Immature natural killer cell (primary cell): ENCODE results near the gene PWWP2B. TPM values are rescaled to one million over a fixed set of nuclear protein-coding genes. Genes with fewer than 3 reads are reported as not detected.
"Not testable (repeated sequence)": the region's sequence is repeated elsewhere in the genome, so short reads cannot be mapped to it uniquely, and the experiment has no call there.

Source experiments
- DNase-seq, 3 donors: peaks; one replicate each; pipeline ENCODE4 v3.0.0; 2022; ENCODE audit warnings: mixed read lengths in 1 of 3
- H3K27ac Mint-ChIP-seq, 6 donors: one replicate each; pipeline ENCODE4 v1.8.0; 2020; ENCODE audit warnings: mixed read lengths in 6 of 6, mild to moderate bottlenecking in 5 of 6, inconsistent platforms in 4 of 6, moderate library complexity in 3 of 6
- H3K27me3 Mint-ChIP-seq, 3 donors: one replicate each; pipeline ENCODE4 v1.8.0; 2020 to 2021; ENCODE audit warnings: low read depth in 3 of 3, mild to moderate bottlenecking in 3 of 3, mixed read lengths in 3 of 3, moderate library complexity in 3 of 3, inconsistent platforms in 1 of 3
- H3K36me3 Mint-ChIP-seq, 3 donors: one replicate each; pipeline ENCODE4 v1.8.0; 2020; ENCODE audit warnings: mixed read lengths in 3 of 3, inconsistent platforms in 2 of 3, mild to moderate bottlenecking in 2 of 3
- H3K4me1 Mint-ChIP-seq, 2 donors: one replicate each; pipeline ENCODE4 v1.8.0; 2020; ENCODE audit warnings: inconsistent platforms in 2 of 2, mild to moderate bottlenecking in 2 of 2, mixed read lengths in 2 of 2, moderate library complexity in 1 of 2
- H3K4me3 Mint-ChIP-seq, 5 donors: one replicate each; pipeline ENCODE4 v1.8.0; 2020; ENCODE audit warnings: mild to moderate bottlenecking in 5 of 5, mixed read lengths in 5 of 5, inconsistent platforms in 3 of 5, moderate library complexity in 3 of 5
- H3K9me3 Mint-ChIP-seq, 6 donors: one replicate each; pipeline ENCODE4 v1.8.0; 2020; ENCODE audit warnings: mild to moderate bottlenecking in 6 of 6, mixed read lengths in 6 of 6, inconsistent platforms in 4 of 6, moderate library complexity in 3 of 6
- polyA plus RNA-seq, 3 donors: library from polyadenylated mRNA; unstranded; fragments of 300-500 nt; fragmentation: Illumina TruSeq; gene quantifications; one replicate each; pipeline ENCODE4 v1.2.3, GENCODE V29; 2021

The PWWP2B gene
- polyA plus RNA-seq, 3 donors from 2014 or later, result 4.0 to 7.3 (median 4.3) TPM

GRCh38 chr10:132429281-132430230 is 32.6 kb downstream of the PWWP2B start:
- Mint-ChIP-seq H3K4me1 (peaks cover 12 to 14% of the 10 kb centered on the region in 2 donors), H3K27me3 (peaks cover 0 to 2% (median 1%) of the 10 kb centered on the region in 3 donors), H3K4me3 (no peak overlapping the region), H3K9me3 (peaks cover 0 to 2% (median 0%) of the 10 kb centered on the region in 6 donors), H3K27ac (peak overlapping the region in 5 of 6 donors; percentile 2 to 89 (median 70)), H3K36me3 (no peaks in the 10 kb centered on the region)
- no peak for DNase-seq

GRCh38 chr10:132430231-132430743 is 33.3 kb downstream of the PWWP2B start:
- Mint-ChIP-seq H3K4me1 (peaks cover 12 to 13% of the 10 kb centered on the region in 2 donors), H3K4me3 (no peak overlapping the region), H3K9me3 (peaks cover 0 to 2% (median 0%) of the 10 kb centered on the region in 6 donors), H3K36me3 (no peaks in the 10 kb centered on the region), H3K27me3 (peaks cover 0 to 2% (median 0%) of the 10 kb centered on the region in 3 donors), H3K27ac (peak overlapping the region in 5 of 6 donors; percentile 35 to 89 (median 66))
- no peak for DNase-seq

- DNase-seq, result no peak
- Mint-ChIP-seq H3K4me3 (no peak overlapping the region), H3K4me1 (peaks cover 10 to 12% of the 10 kb centered on the region in 2 donors), H3K36me3 (no peaks in the 10 kb centered on the region), H3K9me3 (peaks cover 0 to 2% (median 0%) of the 10 kb centered on the region in 6 donors), H3K27me3 (peaks cover 0 to 2% (median 0%) of the 10 kb centered on the region in 3 donors), H3K27ac (no peak overlapping the region)
These were observed 33.9 kb downstream of the PWWP2B start for GRCh38 chr10:132430861-132431271.

GRCh38 chr10:132431537-132432175 is 34.7 kb downstream of the PWWP2B start:
- H3K9me3 Mint-ChIP-seq, result peaks cover 0 to 2% (median 0%) of the 10 kb centered on the region in 6 donors
- H3K27ac Mint-ChIP-seq, result no peak overlapping the region
- peaks cover 10 to 12% of the 10 kb centered on the region in 2 donors for H3K4me1 Mint-ChIP-seq
- no peaks in the 10 kb centered on the region for H3K36me3 Mint-ChIP-seq
- H3K27me3 Mint-ChIP-seq, result peaks cover 0 to 2% (median 0%) of the 10 kb centered on the region in 3 donors
- DNase-seq, result no peak
- no peak overlapping the region for H3K4me3 Mint-ChIP-seq

GRCh38 chr10:132432176-132432540 is 35.2 kb downstream of the PWWP2B start:
- Mint-ChIP-seq H3K4me3 (no peak overlapping the region), H3K4me1 (peaks cover 10 to 12% of the 10 kb centered on the region in 2 donors), H3K36me3 (no peaks in the 10 kb centered on the region), H3K27ac (no peak overlapping the region), H3K9me3 (peaks cover 0 to 2% (median 0%) of the 10 kb centered on the region in 6 donors), H3K27me3 (peaks cover 0 to 2% (median 0%) of the 10 kb centered on the region in 3 donors)
- DNase-seq, result no peak

- peak overlapping the region in 1 of 5 donors; percentile 66 for H3K4me3 Mint-ChIP-seq
- H3K9me3 Mint-ChIP-seq, result peaks cover 0 to 2% (median 0%) of the 10 kb centered on the region in 6 donors
- peaks cover 0 to 2% (median 0%) of the 10 kb centered on the region in 3 donors for H3K27me3 Mint-ChIP-seq
- H3K27ac Mint-ChIP-seq, result peak overlapping the region in 4 of 6 donors; percentile 61 to 80 (median 64)
- no peaks in the 10 kb centered on the region for H3K36me3 Mint-ChIP-seq
- no peak for DNase-seq
- H3K4me1 Mint-ChIP-seq, result peaks cover 10 to 12% of the 10 kb centered on the region in 2 donors
These were observed 36.8 kb downstream of the PWWP2B start for GRCh38 chr10:132433671-132434340.

- Mint-ChIP-seq H3K27me3 (peaks cover 0 to 2% (median 0%) of the 10 kb centered on the region in 3 donors), H3K27ac (peak overlapping the region in 5 of 6 donors; percentile 61 to 80 (median 65)), H3K36me3 (no peaks in the 10 kb centered on the region), H3K4me1 (peaks cover 10 to 12% of the 10 kb centered on the region in 2 donors), H3K4me3 (peak overlapping the region; percentile 59 to 66 (median 62)), H3K9me3 (peaks cover 0 to 2% (median 0%) of the 10 kb centered on the region in 6 donors)
- peak; percentile 48 to 65 (median 62) for DNase-seq
These were observed 37.5 kb downstream of the PWWP2B start for GRCh38 chr10:132434405-132435005.

- H3K4me1 Mint-ChIP-seq, DNase-seq, H3K27me3 Mint-ChIP-seq, H3K4me3 Mint-ChIP-seq, H3K9me3 Mint-ChIP-seq, H3K36me3 Mint-ChIP-seq: not testable (repeated sequence)
- H3K27ac Mint-ChIP-seq, result peak overlapping the region in 1 of 6 donors; percentile 64
These were observed 38.3 kb downstream of the PWWP2B start for GRCh38 chr10:132435320-132435719.

- not testable (repeated sequence) for H3K4me1 Mint-ChIP-seq, H3K27ac Mint-ChIP-seq
These were observed 39.1 kb downstream of the PWWP2B start for GRCh38 chr10:132436096-132436495.

GRCh38 chr10:132436861-132437410 is 39.9 kb downstream of the PWWP2B start:
- Mint-ChIP-seq H3K4me3 (no peak overlapping the region), H3K36me3 (no peaks in the 10 kb centered on the region), H3K27me3 (peaks cover 0 to 2% (median 1%) of the 10 kb centered on the region in 3 donors), H3K4me1 (peaks cover 7 to 9% of the 10 kb centered on the region in 2 donors), H3K9me3 (no peaks in the 10 kb centered on the region), H3K27ac (peak overlapping the region in 1 of 6 donors; percentile 22)
- DNase-seq, result no peak

More at GRCh38 chr10:132436096-132436495, 39.1 kb downstream of the PWWP2B start:
- not testable (repeated sequence) for H3K27me3 Mint-ChIP-seq, H3K4me3 Mint-ChIP-seq, H3K36me3 Mint-ChIP-seq, H3K9me3 Mint-ChIP-seq, DNase-seq

GRCh38 chr10:132437541-132437950 is 40.5 kb downstream of the PWWP2B start:
- H3K4me1 Mint-ChIP-seq, result peaks cover 9 to 15% of the 10 kb centered on the region in 2 donors
- H3K4me3 Mint-ChIP-seq, result no peak overlapping the region
- no peak overlapping the region for H3K27ac Mint-ChIP-seq
- no peaks in the 10 kb centered on the region for H3K36me3 Mint-ChIP-seq
- no peaks in the 10 kb centered on the region for H3K9me3 Mint-ChIP-seq
- H3K27me3 Mint-ChIP-seq, result peaks cover 0 to 4% (median 1%) of the 10 kb centered on the region in 3 donors
- no peak for DNase-seq

- peak overlapping the region in 1 of 6 donors; percentile 22 for H3K27ac Mint-ChIP-seq
- peaks cover 0 to 4% (median 1%) of the 10 kb centered on the region in 3 donors for H3K27me3 Mint-ChIP-seq
- DNase-seq, result no peak
- no peaks in the 10 kb centered on the region for H3K36me3 Mint-ChIP-seq
- peaks cover 9 to 16% of the 10 kb centered on the region in 2 donors for H3K4me1 Mint-ChIP-seq
- no peaks in the 10 kb centered on the region for H3K9me3 Mint-ChIP-seq
- H3K4me3 Mint-ChIP-seq, result no peak overlapping the region
These were observed 41.4 kb downstream of the PWWP2B start for GRCh38 chr10:132438091-132439024.
